Nucleus accumbens (tissue), 56 donors: ENCODE data around the gene RABL2B.

ENCODE experiments used
- DNase-seq, 56 donors: peaks; one replicate each; lab custom pipeline; 2025; lab: John Stamatoyannopoulos, UW

The RABL2B gene

GRCh38 chr22:50724616-50725015 lies 58.8 kb downstream of the RABL2B start:
- no peak for DNase-seq

- no peak for DNase-seq
Measured at GRCh38 chr22:50723991-50724390, 59.4 kb downstream of the RABL2B start.

- no peak for DNase-seq
Measured at GRCh38 chr22:50722716-50723428, 60.6 kb downstream of the RABL2B start.

GRCh38 chr22:50722048-50722701 lies 61.3 kb downstream of the RABL2B start:
- no peak for DNase-seq

GRCh38 chr22:50721257-50721844 lies 62.1 kb downstream of the RABL2B start:
- no peak for DNase-seq

GRCh38 chr22:50720301-50721256 lies 62.9 kb downstream of the RABL2B start:
- DNase-seq = peak in 1 of 56 donors; percentile 39

- DNase-seq = no peak
Measured at GRCh38 chr22:50719814-50720300, 63.6 kb downstream of the RABL2B start.

- DNase-seq = peak in 11 of 56 donors; percentile 18 to 56 (median 35)
Measured at GRCh38 chr22:50718352-50718709, 65.1 kb downstream of the RABL2B start.

GRCh38 chr22:50717709-50718351 lies 65.6 kb downstream of the RABL2B start:
- DNase-seq = peak in 7 of 56 donors; percentile 6 to 54 (median 31)
